GM12878 (cell line): ENCODE measurements around the gene IPO5. TPM values are rescaled to one million over a fixed set of nuclear protein-coding genes. Genes with fewer than 3 reads are reported as not detected.

Experiments
- ATAC-seq: fragments of 200-7000 bp; cut with Tn5 transposase; 3 replicates; pipeline ENCODE4 v1.9.1; 2020; ENCODE audit warnings: mild to moderate bottlenecking, moderate library complexity
- BruUV-seq: library from RNA; stranded (reverse); fragments of 400-500 nt; replicated peaks from 2 replicates; lab custom pipeline; 2021; lab: Mats Ljungman, UMichigan
- CTCF ChIA-PET: fragments of 300-600 bp; sonication (Branson Sonifier 250); formaldehyde crosslinking; extraction: SDS; loops from one replicate; lab custom pipeline; 2021; ENCODE audit warnings: inconsistent platforms; lab: Yijun Ruan, JAX
- POLR2A ChIA-PET: fragments of 350-600 bp; formaldehyde crosslinking; extraction: SDS; loops from one replicate; lab custom pipeline; 2021; ENCODE audit warnings: inconsistent platforms; lab: Charles Lee
- RAD21 ChIA-PET: fragments of 300-600 bp; sonication (Branson Sonifier 250); formaldehyde crosslinking; loops from one replicate; lab custom pipeline; 2023; ENCODE audit warnings: antibody characterized with exemption; ENCODE audit not compliant: unreplicated experiment; lab: Charles Lee
- SMC1A ChIA-PET: fragments of 300-600 bp; sonication (Branson Sonifier 250); formaldehyde crosslinking; loops from one replicate; lab custom pipeline; 2023; ENCODE audit not compliant: unreplicated experiment, uncharacterized antibody; lab: Charles Lee
- DNase-seq: peaks from one replicate; pipeline ENCODE4 v3.0.0-alpha.2; 2011; ENCODE audit warnings: low read depth, low spot score
- FAIRE-seq: peaks from 3 replicates; lab custom pipeline; 2011; peaks lifted over from hg19 to GRCh38; lab: Jason Lieb, UNC
- H2AFZ ChIP-seq: 2 replicates; pipeline ENCODE4 v1.6.0; 2011; ENCODE audit warnings: low read depth, low read length, control low read depth; ENCODE audit not compliant: control insufficient read depth
- H3K27ac ChIP-seq: 2 replicates; pipeline ENCODE4 v1.5.1; 2011; ENCODE audit warnings: control low read depth; ENCODE audit not compliant: control insufficient read depth, insufficient read depth
- H3K27me3 ChIP-seq, 2 experiments: replicated peaks in 1 of 2; 2 replicates each; pipeline versions ENCODE4 v1.6.0 to v1.6.1; 2011; ENCODE audit warnings: low read length in 1 of 2; ENCODE audit not compliant: control insufficient read depth in 2 of 2, insufficient read depth in 2 of 2
- H3K36me3 ChIP-seq, 2 experiments: 2 replicates each; pipeline ENCODE4 v1.5.1; 2011; ENCODE audit warnings: low read length in 1 of 2; ENCODE audit not compliant: control insufficient read depth in 2 of 2, insufficient read depth in 2 of 2
- H3K4me1 ChIP-seq: 2 replicates; pipeline ENCODE4 v1.6.1; 2011; ENCODE audit warnings: mild to moderate bottlenecking, low read length, moderate library complexity, mixed read lengths; ENCODE audit not compliant: control insufficient read depth, insufficient read depth
- H3K4me2 ChIP-seq: 2 replicates; pipeline ENCODE4 v1.6.0; 2011; ENCODE audit warnings: control low read depth; ENCODE audit not compliant: control insufficient read depth, insufficient read depth
- H3K4me3 ChIP-seq: fragments of 200-600 bp; sonication (generic); 2 replicates; pipeline ENCODE4 v1.5.1; 2016
- H3K79me2 ChIP-seq: 2 replicates; pipeline ENCODE4 v1.6.0; 2011; ENCODE audit warnings: low read length; ENCODE audit not compliant: control insufficient read depth, insufficient read depth
- H3K9ac ChIP-seq: 2 replicates; pipeline ENCODE4 v1.8.0; 2011; ENCODE audit warnings: low read length, control low read depth, mixed read lengths; ENCODE audit not compliant: control insufficient read depth, insufficient read depth
- H3K9me3 ChIP-seq: replicated peaks from 3 replicates; pipeline ENCODE4 v1.5.1; 2011; ENCODE audit warnings: mild to moderate bottlenecking, low read length; ENCODE audit not compliant: control insufficient read depth, insufficient read depth
- H4K20me1 ChIP-seq: 2 replicates; pipeline ENCODE4 v1.6.0; 2011; ENCODE audit not compliant: control insufficient read depth, insufficient read depth
- EGR1 ChIP-seq, 2 experiments: IDR thresholded peaks; 1 replicate in 1 of 2; 2 replicates in 1 of 2; pipeline ENCODE4 v1.6.1; 2011 to 2012; ENCODE audit warnings: low read depth in 2 of 2, low read length in 2 of 2, borderline replicate concordance in 1 of 2, mild to moderate bottlenecking in 1 of 2, moderate library complexity in 1 of 2
- GABPA ChIP-seq: IDR thresholded peaks from 2 replicates; pipeline ENCODE4 v1.6.1; 2014; ENCODE audit warnings: antibody characterized with exemption, low read depth, mild to moderate bottlenecking, inconsistent platforms
- MYC ChIP-seq: IDR thresholded peaks from 2 replicates; pipeline ENCODE4 v1.6.1; 2011; ENCODE audit warnings: mild to moderate bottlenecking, low read length, moderate library complexity, inconsistent platforms; ENCODE audit not compliant: insufficient read depth, insufficient replicate concordance, insufficient read length, severe bottlenecking
- NFYB ChIP-seq: IDR thresholded peaks from 2 replicates; pipeline ENCODE4 v1.6.1; 2011; ENCODE audit warnings: low read depth, mild to moderate bottlenecking, low read length, improper control_type of control experiment, moderate library complexity; ENCODE audit not compliant: insufficient read depth
- RAD21 ChIP-seq: IDR thresholded peaks from 2 replicates; pipeline ENCODE4 v1.6.1; 2011; ENCODE audit warnings: mild to moderate bottlenecking, low read depth, low read length, moderate library complexity; ENCODE audit not compliant: insufficient read depth
- RBBP5 ChIP-seq: fragments of 200-600 bp; sonication (generic); conservative IDR thresholded peaks from 2 replicates; pipeline ENCODE4 v1.6.1; 2016
- SMARCA5 ChIP-seq: fragments of 450-650 bp; IDR thresholded peaks from 2 replicates; pipeline ENCODE4 v1.6.1; 2017; ENCODE audit warnings: mild to moderate bottlenecking
- SPI1 ChIP-seq: IDR thresholded peaks from 2 replicates; pipeline ENCODE4 v1.6.1; 2011; ENCODE audit warnings: low read depth, mild to moderate bottlenecking, low read length, moderate library complexity, borderline replicate concordance; ENCODE audit not compliant: insufficient read depth
- ZNF274 ChIP-seq: IDR thresholded peaks from one replicate; pipeline ENCODE4 v1.8.0; 2011; ENCODE audit not compliant: insufficient read length, insufficient read depth
- WGBS: methylation state at CpG from one replicate; pipeline ENCODE4 v1.1.6; 2016; ENCODE audit warnings: low lambda C conversion rate; ENCODE audit not compliant: insufficient replicate concordance, insufficient coverage; ENCODE audit errors: missing lambda C conversion rate; 5-methylcytosine and 5-hydroxymethylcytosine counted together
- in situ Hi-C: fragments of 300-500 bp; cut with MboI; formaldehyde crosslinking; loops from 9 replicates; pipeline ENCODE4 v1.14.3; 2018; ENCODE audit warnings: mixed read lengths
- intact Hi-C: fragments of 100-400 bp; cut with micrococcal nuclease; formaldehyde crosslinking; loops from one replicate; pipeline ENCODE4 v1.14.2; 2022; ENCODE audit not compliant: unreplicated experiment
- polyA plus RNA-seq, 11 experiments: library from polyadenylated mRNA; depleted of rRNA in 4 of 11; unstranded in 6 of 11; stranded (reverse) in 5 of 11; fragments of >200 nt; fragmentation: Nextera tagmentation in 4 of 11; fragmentation: Illumina TruSeq in 1 of 11; extraction: Ambion mirVana in 4 of 11; extraction: Trizol in 1 of 11; gene quantifications; 1 replicate in 1 of 11; 2 replicates in 10 of 11; pipeline versions ENCODE4 v1.2.1 to v1.2.3, GENCODE V29; 2011 to 2016; ENCODE audit warnings: inconsistent platforms in 2 of 11, missing spikeins in 2 of 11, low read depth in 1 of 11
- total RNA-seq, 4 experiments: library from RNA; depleted of rRNA in 3 of 4; stranded (reverse); fragments of >200 nt in 3 of 4; fragmentation: Illumina TruSeq in 1 of 4; extraction: Trizol in 1 of 4; gene quantifications; 2 replicates each; pipeline versions ENCODE4 v1.2.1 to v1.2.3, GENCODE V29; 2013 to 2021
- TF ChIP-seq, protein P1 (sequence below): fragments of 450-650 bp; IDR thresholded peaks from 2 replicates; pipeline ENCODE4 v1.6.1; 2014; ENCODE audit warnings: mild to moderate bottlenecking

The IPO5 gene
- total and polyA plus RNA-seq, 10 of the 15 experiments (the other 5 are each of a cell fraction or from before 2014, with no cell fraction given), result 45.7 to 196 (median 134) TPM

DNA sequence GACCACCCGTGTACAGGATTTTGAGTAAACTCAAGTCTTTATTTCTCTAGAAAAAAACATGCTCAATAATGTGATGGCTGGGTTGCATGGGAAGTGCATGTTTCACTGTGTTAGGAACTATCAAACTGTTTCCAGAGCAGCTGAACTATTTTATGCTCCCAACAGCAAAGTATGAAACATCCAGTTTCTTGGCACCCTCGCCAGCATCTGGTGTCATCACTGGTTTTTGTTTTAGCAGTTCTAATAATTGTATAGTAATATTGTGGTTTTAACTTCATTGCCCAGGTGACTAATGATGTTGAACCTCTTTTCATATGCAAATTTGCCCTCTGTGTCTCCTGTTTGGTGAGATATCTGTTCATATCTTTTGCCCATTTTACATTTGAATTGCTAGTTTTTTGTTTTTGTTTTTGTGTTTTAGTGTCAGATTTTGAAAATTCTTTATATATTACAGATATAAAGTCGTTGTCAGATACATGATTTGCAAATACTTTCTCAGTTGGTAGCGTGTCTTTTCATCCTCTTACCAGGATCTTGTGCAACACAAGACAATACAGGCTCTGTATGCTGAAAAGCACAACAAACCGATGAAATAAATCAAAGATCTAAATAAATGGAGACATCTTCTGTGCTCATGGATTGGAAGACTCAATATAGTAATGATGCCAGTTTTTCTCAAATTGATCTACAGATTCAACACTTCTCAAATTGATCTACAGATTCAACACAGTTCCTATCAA is 87.8 kb downstream of the IPO5 start:
- POLR2A ChIA-PET, result no interaction called here
- Histone ChIP-seq H3K27me3 (no peaks in the 10 kb centered on the region), H3K36me3 (no peaks in the 10 kb centered on the region), H3K79me2 (no peaks in the 10 kb centered on the region), H3K9me3 (no peaks in the 10 kb centered on the region), H2AFZ (no peak overlapping the region), H4K20me1 (no peaks in the 10 kb centered on the region), H3K27ac (no peak overlapping the region), H3K4me3 (no peak overlapping the region), H3K4me1 (no peaks in the 10 kb centered on the region), H3K9ac (no peak overlapping the region), H3K4me2 (no peak overlapping the region)
- in situ Hi-C loops, result no loop called here
- DNase-seq (no peak), ATAC-seq (no peak), FAIRE-seq (no peak)
- CTCF ChIA-PET, result interaction anchor here (0.6 to 1.0 kb wide), 2 partner anchors 8 to 20 kb away, joined by 3 read pairs; no protein-coding TSS in a partner anchor
- intact Hi-C loops, result no loop called here
- TF ChIP-seq SMARCA5 (no peak), NFYB (no peak), EGR1 (IDR thresholded peaks at IDR 0.05; ENCODE audit: borderline replicate concordance in 1 of 2, low read depth in 2 of 2, low read length in 2 of 2) (no peak), RAD21 (no peak), SPI1 (no peak), GABPA (no peak), RBBP5 (no peak), ZNF274 (no peak), MYC (no peak)
- TF ChIP-seq, protein P1, sequence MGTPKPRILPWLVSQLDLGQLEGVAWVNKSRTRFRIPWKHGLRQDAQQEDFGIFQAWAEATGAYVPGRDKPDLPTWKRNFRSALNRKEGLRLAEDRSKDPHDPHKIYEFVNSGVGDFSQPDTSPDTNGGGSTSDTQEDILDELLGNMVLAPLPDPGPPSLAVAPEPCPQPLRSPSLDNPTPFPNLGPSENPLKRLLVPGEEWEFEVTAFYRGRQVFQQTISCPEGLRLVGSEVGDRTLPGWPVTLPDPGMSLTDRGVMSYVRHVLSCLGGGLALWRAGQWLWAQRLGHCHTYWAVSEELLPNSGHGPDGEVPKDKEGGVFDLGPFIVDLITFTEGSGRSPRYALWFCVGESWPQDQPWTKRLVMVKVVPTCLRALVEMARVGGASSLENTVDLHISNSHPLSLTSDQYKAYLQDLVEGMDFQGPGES, result no peak
- no TSS peak for BruUV-seq
- RAD21 ChIA-PET, result no interaction called here
- SMC1A ChIA-PET, result no interaction called here
- 28% methylated on average over 5 of the region's 5 CpGs for whole genome bisulfite sequencing
